H9 (cell line): Measurements from ENCODE around the gene CAPNS1. TPM values are rescaled to one million over a fixed set of nuclear protein-coding genes. Genes with fewer than 3 reads are reported as not detected.

Experiments
- DNase-seq: peaks from one replicate; pipeline ENCODE4 v3.0.0-alpha.2; 2017
- H2AFZ ChIP-seq: one replicate; pipeline ENCODE4 v1.6.1; 2013; ENCODE audit warnings: mild to moderate bottlenecking, low read length, control low read depth, moderate library complexity
- H2AK5ac ChIP-seq: 2 replicates; pipeline ENCODE4 v1.6.1; 2013; ENCODE audit warnings: low read length, control low read depth, mixed read lengths; ENCODE audit not compliant: insufficient read length
- H2BK120ac ChIP-seq: one replicate; pipeline ENCODE4 v1.6.1; 2013; ENCODE audit warnings: low read depth, mild to moderate bottlenecking, low read length, control low read depth, inconsistent platforms; ENCODE audit not compliant: poor library complexity, severe bottlenecking
- H2BK12ac ChIP-seq: 2 replicates; pipeline ENCODE4 v1.6.1; 2013; ENCODE audit warnings: low read length, control low read depth, mixed read lengths, low read depth; ENCODE audit not compliant: insufficient read length
- H2BK15ac ChIP-seq: 2 replicates; pipeline ENCODE4 v1.6.1; 2013; ENCODE audit warnings: low read depth, low read length, control low read depth
- H2BK20ac ChIP-seq: one replicate; pipeline ENCODE4 v1.6.1; 2013; ENCODE audit warnings: low read depth, mild to moderate bottlenecking, low read length, control low read depth, inconsistent platforms; ENCODE audit not compliant: poor library complexity, severe bottlenecking
- H2BK5ac ChIP-seq: 2 replicates; pipeline ENCODE4 v1.6.1; 2013; ENCODE audit warnings: low read length, control low read depth, mixed read lengths; ENCODE audit not compliant: insufficient read length
- H3K14ac ChIP-seq: 2 replicates; pipeline ENCODE4 v1.6.1; 2013; ENCODE audit warnings: low read length, control low read depth; ENCODE audit not compliant: insufficient read depth
- H3K18ac ChIP-seq: 2 replicates; pipeline ENCODE4 v1.6.1; 2013; ENCODE audit warnings: low read depth, mild to moderate bottlenecking, mixed read lengths, low read length, control low read depth; ENCODE audit not compliant: insufficient read length
- H3K23ac ChIP-seq: 2 replicates; pipeline ENCODE4 v1.6.1; 2013; ENCODE audit warnings: low read length, control low read depth, mixed read lengths, low read depth; ENCODE audit not compliant: insufficient read length
- H3K23me2 ChIP-seq: 2 replicates; pipeline ENCODE4 v1.6.1; 2013; ENCODE audit warnings: low read depth, mild to moderate bottlenecking, mixed read lengths, low read length, control low read depth; ENCODE audit not compliant: insufficient read length, poor library complexity, severe bottlenecking
- H3K27ac ChIP-seq: 2 replicates; pipeline ENCODE4 v1.5.1; 2013; ENCODE audit warnings: low read length, control low read depth, mixed read lengths, low read depth; ENCODE audit not compliant: insufficient read length
- H3K27me3 ChIP-seq: 2 replicates; pipeline ENCODE4 v1.6.1; 2013; ENCODE audit warnings: low read length, control low read depth, inconsistent platforms; ENCODE audit not compliant: insufficient read depth
- H3K4ac ChIP-seq: 2 replicates; pipeline ENCODE4 v1.6.1; 2013; ENCODE audit warnings: low read depth, mild to moderate bottlenecking, control low read depth, inconsistent platforms, low read length, moderate library complexity
- H3K4me1 ChIP-seq: 2 replicates; pipeline ENCODE4 v1.6.1; 2013; ENCODE audit warnings: low read length, control low read depth, inconsistent platforms; ENCODE audit not compliant: insufficient read depth
- H3K4me2 ChIP-seq: 2 replicates; pipeline ENCODE4 v1.6.1; 2013; ENCODE audit warnings: low read length, control low read depth, mixed read lengths; ENCODE audit not compliant: insufficient read length, insufficient read depth
- H3K56ac ChIP-seq: 2 replicates; pipeline ENCODE4 v1.6.1; 2013; ENCODE audit warnings: low read depth, mild to moderate bottlenecking, mixed read lengths, low read length, control low read depth; ENCODE audit not compliant: insufficient read length
- H3K79me1 ChIP-seq: 2 replicates; pipeline ENCODE4 v1.6.1; 2013; ENCODE audit warnings: low read depth, mild to moderate bottlenecking, moderate library complexity, low read length, control low read depth, inconsistent platforms; ENCODE audit not compliant: insufficient read depth, poor library complexity, severe bottlenecking
- H3K79me2 ChIP-seq: 2 replicates; pipeline ENCODE4 v1.6.1; 2013; ENCODE audit warnings: low read length, control low read depth, inconsistent platforms; ENCODE audit not compliant: insufficient read depth
- H3K9ac ChIP-seq: 2 replicates; pipeline ENCODE4 v1.6.1; 2013; ENCODE audit warnings: low read length, control low read depth, mixed read lengths; ENCODE audit not compliant: insufficient read length; ENCODE audit errors: extremely low read depth
- H3K9me3 ChIP-seq: one replicate; pipeline ENCODE4 v1.6.1; 2013; ENCODE audit warnings: low read depth, low read length, inconsistent platforms; ENCODE audit not compliant: control insufficient read depth
- H3T11ph ChIP-seq: one replicate; pipeline ENCODE4 v1.6.1; 2013; ENCODE audit warnings: mild to moderate bottlenecking, low read length, control low read depth, inconsistent platforms
- H4K20me1 ChIP-seq: one replicate; pipeline ENCODE4 v1.6.1; 2013; ENCODE audit not compliant: control insufficient read depth, insufficient read length, insufficient read depth
- H4K5ac ChIP-seq: 2 replicates; pipeline ENCODE4 v1.6.1; 2013; ENCODE audit warnings: low read depth, mild to moderate bottlenecking, mixed read lengths, low read length, control low read depth; ENCODE audit not compliant: insufficient read length
- H4K8ac ChIP-seq: replicated peaks from 2 replicates; pipeline ENCODE4 v1.6.1; 2013; ENCODE audit warnings: low read length, control low read depth, mixed read lengths, low read depth; ENCODE audit not compliant: insufficient read length
- H4K91ac ChIP-seq: 2 replicates; pipeline ENCODE4 v1.6.1; 2013; ENCODE audit warnings: low read depth, mild to moderate bottlenecking, moderate library complexity, mixed read lengths, low read length, control low read depth; ENCODE audit not compliant: insufficient read length
- H3K27ac Mint-ChIP-seq, 3 experiments: 2 replicates in 2 of 3; 3 replicates in 1 of 3; pipeline ENCODE4 v1.8.0; 2020 to 2021; ENCODE audit warnings: mixed read lengths in 3 of 3, mild to moderate bottlenecking in 1 of 3, moderate library complexity in 1 of 3
- H3K27me3 Mint-ChIP-seq: 2 replicates; pipeline ENCODE4 v1.8.0; 2021; ENCODE audit warnings: low read depth, mild to moderate bottlenecking, moderate library complexity, mixed read lengths
- H3K36me3 Mint-ChIP-seq, 3 experiments: 2 replicates in 2 of 3; 3 replicates in 1 of 3; pipeline ENCODE4 v1.8.0; 2020 to 2021; ENCODE audit warnings: low read depth in 3 of 3, mixed read lengths in 3 of 3; ENCODE audit not compliant: insufficient read depth in 1 of 3
- H3K4me1 Mint-ChIP-seq, 2 experiments: 2 replicates each; pipeline ENCODE4 v1.8.0; 2020; ENCODE audit warnings: mixed read lengths in 2 of 2
- H3K4me3 Mint-ChIP-seq, 2 experiments: 2 replicates in 1 of 2; 3 replicates in 1 of 2; pipeline ENCODE4 v1.8.0; 2020 to 2021; ENCODE audit warnings: mild to moderate bottlenecking in 2 of 2, mixed read lengths in 2 of 2, moderate library complexity in 1 of 2
- H3K9me3 Mint-ChIP-seq, 2 experiments: 2 replicates in 1 of 2; 3 replicates in 1 of 2; pipeline ENCODE4 v1.8.0; 2020; ENCODE audit warnings: mild to moderate bottlenecking in 2 of 2, mixed read lengths in 2 of 2, moderate library complexity in 1 of 2
- WGBS: extraction: QIAGEN DNeasy Blood & Tissue Kit; methylation state at CpG from one replicate; pipeline ENCODE4 v1.1.7; 2013; ENCODE audit warnings: missing lambda C conversion rate, low lambda C conversion rate, mixed read lengths; ENCODE audit not compliant: insufficient read length; ENCODE audit errors: extremely low coverage; 5-methylcytosine and 5-hydroxymethylcytosine counted together
- total RNA-seq: library from RNA; stranded (reverse); gene quantifications from 2 replicates; pipeline ENCODE4 v1.2.1, GENCODE V29; 2021
- TF ChIP-seq, protein P1 (sequence below): fragments of 200-600 bp; sonication (generic); conservative IDR thresholded peaks from 3 replicates; pipeline ENCODE4 v1.8.0; 2021; ENCODE audit warnings: antibody characterized with exemption, mild to moderate bottlenecking

Gene CAPNS1
- total RNA-seq, 1 experiment from 2014 or later = 399 TPM

DNA sequence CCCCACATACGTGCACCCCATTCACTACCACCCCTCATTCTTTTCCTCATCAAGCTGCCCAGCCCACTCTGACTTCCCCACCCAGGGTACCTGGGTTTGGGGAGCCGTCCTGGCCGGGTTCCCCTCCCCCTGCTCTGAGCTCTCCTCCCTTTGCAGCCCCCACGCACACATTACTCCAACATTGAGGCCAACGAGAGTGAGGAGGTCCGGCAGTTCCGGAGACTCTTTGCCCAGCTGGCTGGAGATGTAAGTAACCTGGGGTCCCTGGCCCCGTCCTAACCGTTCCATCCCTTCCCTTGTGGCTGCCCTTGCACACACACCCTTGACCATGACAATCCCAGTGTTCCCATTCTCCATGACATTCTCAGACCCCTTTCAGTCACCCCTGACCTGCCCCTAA lies 2.6 kb downstream of the CAPNS1 start:
- Histone ChIP-seq H3K9me3 (no peaks in the 10 kb centered on the region), H3K23ac (no peak overlapping the region), H4K20me1 (no peaks in the 10 kb centered on the region), H2BK120ac (no peak overlapping the region), H3K9ac (no peak overlapping the region), H3K79me2 (no peaks in the 10 kb centered on the region), H2AFZ (no peak overlapping the region), H3K23me2 (peaks cover 4% of the 10 kb centered on the region), H2BK5ac (no peak overlapping the region), H3K4me1 (no peaks in the 10 kb centered on the region), H4K5ac (no peak overlapping the region), H3K79me1 (no peaks in the 10 kb centered on the region), H3K14ac (no peak overlapping the region), H2BK15ac (no peak overlapping the region), H3K18ac (no peak overlapping the region), H4K91ac (no peak overlapping the region), H2BK12ac (no peak overlapping the region), H3K56ac (no peak overlapping the region), H3K27me3 (no peaks in the 10 kb centered on the region), H3K4me2 (no peak overlapping the region), H3T11ph (no peak overlapping the region), H2AK5ac (no peak overlapping the region), H4K8ac (no peak overlapping the region), H3K27ac (no peak overlapping the region), H2BK20ac (no peak overlapping the region), H3K4ac (no peak overlapping the region)
- DNase-seq = no peak
- 0 out of 7 replicates have a peak overlapping the region, but pooled peaks of 1 of the 3 experiments have one; percentile 77 for H3K27ac Mint-ChIP-seq
- WGBS = no CpG with 5 or more reads among the region's 9 CpGs
- TF ChIP-seq, protein P1, sequence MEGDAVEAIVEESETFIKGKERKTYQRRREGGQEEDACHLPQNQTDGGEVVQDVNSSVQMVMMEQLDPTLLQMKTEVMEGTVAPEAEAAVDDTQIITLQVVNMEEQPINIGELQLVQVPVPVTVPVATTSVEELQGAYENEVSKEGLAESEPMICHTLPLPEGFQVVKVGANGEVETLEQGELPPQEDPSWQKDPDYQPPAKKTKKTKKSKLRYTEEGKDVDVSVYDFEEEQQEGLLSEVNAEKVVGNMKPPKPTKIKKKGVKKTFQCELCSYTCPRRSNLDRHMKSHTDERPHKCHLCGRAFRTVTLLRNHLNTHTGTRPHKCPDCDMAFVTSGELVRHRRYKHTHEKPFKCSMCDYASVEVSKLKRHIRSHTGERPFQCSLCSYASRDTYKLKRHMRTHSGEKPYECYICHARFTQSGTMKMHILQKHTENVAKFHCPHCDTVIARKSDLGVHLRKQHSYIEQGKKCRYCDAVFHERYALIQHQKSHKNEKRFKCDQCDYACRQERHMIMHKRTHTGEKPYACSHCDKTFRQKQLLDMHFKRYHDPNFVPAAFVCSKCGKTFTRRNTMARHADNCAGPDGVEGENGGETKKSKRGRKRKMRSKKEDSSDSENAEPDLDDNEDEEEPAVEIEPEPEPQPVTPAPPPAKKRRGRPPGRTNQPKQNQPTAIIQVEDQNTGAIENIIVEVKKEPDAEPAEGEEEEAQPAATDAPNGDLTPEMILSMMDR = no peak
- H3K9me3 Mint-ChIP-seq = no peaks in the 10 kb centered on the region; a peak in 1 of 5 replicates
- peaks cover 9 to 12% of the 10 kb centered on the region in 2 experiments for H3K4me1 Mint-ChIP-seq
- H3K4me3 Mint-ChIP-seq = peak overlapping the region in 1 of 2 experiments; percentile 51; a peak in 2 of 5 replicates
- no peaks in the 10 kb centered on the region; the same call in 1 of the 2 replicates for H3K27me3 Mint-ChIP-seq
- peaks cover 38 to 55% (median 53%) of the 10 kb centered on the region in 3 experiments; a peak in 6 of 7 replicates for H3K36me3 Mint-ChIP-seq
